Activated CD8-positive, alpha-beta memory T cell treated with anti-CD3 and anti-CD28 coated beads, Interleukin-2, amount 50 U/mL, for 48 hours (primary cell): ENCODE results near the gene HMCN1.
"Not testable (repeated sequence)": the region's sequence is repeated elsewhere in the genome, so short reads cannot be mapped to it uniquely, and the experiment has no call there.

Experiments used
- DNase-seq: peaks from one replicate; pipeline ENCODE4 v3.0.0-alpha.2; 2020

Gene HMCN1

GRCh38 chr1:186104459-186104858 lies 370.3 kb downstream of the HMCN1 start:
- DNase-seq, result no peak

DNA sequence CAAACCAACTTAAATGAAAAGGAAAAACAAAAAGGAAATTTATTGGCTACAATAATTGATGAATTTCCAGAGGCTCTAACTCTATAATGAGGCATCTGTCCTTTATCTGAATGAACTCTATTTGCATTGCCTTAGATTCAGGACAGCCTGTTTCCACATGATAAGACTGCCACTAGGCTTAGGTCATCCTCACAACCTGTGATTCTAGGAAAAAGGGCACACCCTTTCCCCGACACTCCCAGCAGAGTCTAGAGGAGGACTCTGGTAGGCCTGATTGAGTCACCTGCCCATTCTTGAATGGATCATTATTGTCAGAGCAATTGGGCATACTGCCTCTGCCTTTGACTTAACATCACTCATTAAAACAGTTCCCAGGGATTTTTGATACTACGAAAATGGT lies 378.1 kb downstream of the HMCN1 start:
- DNase-seq, result no peak

GRCh38 chr1:186113461-186113860 lies 379.3 kb downstream of the HMCN1 start:
- DNase-seq, result no peak

DNA sequence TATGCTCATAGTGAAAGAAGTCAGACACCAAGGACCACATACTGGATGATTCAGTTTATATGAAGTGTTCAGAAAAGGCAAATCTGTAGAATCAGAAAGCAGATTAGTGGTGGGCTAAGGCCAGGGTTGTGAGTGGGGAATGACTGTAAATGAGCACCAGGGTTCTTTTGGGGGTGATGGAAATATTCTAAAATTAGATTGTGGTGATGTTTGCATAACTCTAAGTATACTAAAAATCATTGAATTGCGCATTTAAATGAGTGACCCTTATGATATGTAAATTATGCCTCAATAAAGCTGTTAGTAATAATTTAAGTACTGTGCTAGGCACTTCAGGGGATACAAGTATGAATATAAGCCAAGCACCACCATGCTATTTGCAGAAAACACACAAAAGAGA lies 384.5 kb downstream of the HMCN1 start:
- DNase-seq, result no peak

DNA sequence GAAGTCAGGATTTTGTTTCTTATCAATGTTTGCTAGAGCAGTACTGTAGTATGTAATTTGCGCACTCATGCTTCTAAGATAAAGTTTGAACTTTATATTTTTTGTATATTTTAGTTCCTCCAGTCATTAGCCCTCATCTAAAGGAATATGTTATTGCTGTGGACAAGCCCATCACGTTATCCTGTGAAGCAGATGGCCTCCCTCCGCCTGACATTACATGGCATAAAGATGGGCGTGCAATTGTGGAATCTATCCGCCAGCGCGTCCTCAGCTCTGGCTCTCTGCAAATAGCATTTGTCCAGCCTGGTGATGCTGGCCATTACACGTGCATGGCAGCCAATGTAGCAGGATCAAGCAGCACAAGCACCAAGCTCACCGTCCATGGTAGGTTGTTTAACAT lies 388.6 kb downstream of the HMCN1 start:
- no peak for DNase-seq

GRCh38 chr1:186125035-186125434 lies 390.8 kb downstream of the HMCN1 start:
- DNase-seq, result no peak

DNA sequence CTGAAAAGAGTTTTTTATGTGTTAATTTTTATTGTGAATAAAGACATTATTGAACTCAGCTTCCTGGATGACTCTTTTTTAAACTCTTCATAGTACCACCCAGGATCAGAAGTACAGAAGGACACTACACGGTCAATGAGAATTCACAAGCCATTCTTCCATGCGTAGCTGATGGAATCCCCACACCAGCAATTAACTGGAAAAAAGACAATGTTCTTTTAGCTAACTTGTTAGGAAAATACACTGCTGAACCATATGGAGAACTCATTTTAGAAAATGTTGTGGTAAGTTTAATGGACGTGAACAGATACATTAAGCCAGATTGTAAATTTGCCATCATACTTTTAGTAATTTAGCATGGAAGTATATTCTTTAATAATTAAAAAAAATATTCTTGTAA lies 391.3 kb downstream of the HMCN1 start:
- DNase-seq, result no peak

GRCh38 chr1:186129758-186130157 lies 395.6 kb downstream of the HMCN1 start:
- DNase-seq, result no peak

DNA sequence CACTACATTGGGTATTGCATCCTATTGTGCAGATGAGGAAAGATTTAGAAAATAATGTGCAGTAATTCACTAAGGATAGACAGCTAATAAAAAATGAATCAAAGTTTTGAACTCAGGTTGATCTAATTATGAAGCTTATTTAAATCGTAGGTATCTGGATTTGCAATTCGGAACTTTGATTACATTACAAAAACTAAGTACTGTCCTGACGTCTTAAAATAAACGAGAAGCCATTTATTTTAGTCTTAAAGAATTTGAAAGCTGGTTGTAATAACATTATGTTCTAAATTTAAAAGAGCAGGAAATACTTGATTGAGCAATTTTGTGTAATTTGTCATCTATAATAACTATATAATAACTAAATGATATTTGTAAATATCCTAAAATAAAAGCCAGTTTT lies 404.9 kb downstream of the HMCN1 start:
- DNase-seq, result no peak

DNA sequence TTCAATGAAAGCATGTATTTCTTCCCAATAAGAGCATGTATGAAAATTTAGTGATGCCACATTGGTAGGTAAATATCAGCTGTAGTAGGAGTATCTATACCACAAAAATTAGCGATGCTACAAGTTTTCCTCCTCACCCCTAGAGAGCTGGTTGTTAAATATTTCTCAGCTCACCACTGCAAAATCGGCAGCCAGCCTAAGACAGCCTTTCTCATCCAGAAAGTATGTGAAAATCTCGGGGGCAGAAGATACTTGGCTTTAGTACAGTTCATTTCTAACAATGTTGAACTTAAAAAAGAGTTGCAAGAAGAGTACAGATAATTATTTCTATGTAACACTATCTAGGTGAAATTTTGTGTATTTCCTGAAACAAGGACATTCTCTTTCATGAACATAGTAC lies 405.5 kb downstream of the HMCN1 start:
- DNase-seq, result no peak

DNA sequence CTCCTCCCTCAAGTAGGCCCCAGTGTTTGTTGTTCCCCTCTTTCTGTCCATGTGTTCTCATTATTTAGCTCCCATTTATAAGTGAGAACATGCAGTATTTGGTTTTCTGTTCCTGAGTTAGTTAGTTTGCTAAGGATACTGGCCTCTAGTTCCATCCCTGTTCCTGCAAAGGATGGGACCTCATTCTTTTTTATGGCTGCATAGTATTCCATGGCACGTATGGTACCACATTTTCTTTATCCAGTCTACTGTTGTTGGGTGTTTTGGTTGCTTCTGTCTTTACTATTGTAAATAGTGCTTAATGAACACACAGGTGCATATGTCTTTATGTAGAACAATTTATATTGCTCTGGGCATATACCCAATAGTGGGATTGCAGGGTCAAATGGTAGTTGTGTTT lies 408.0 kb downstream of the HMCN1 start:
- no peak for DNase-seq

DNA sequence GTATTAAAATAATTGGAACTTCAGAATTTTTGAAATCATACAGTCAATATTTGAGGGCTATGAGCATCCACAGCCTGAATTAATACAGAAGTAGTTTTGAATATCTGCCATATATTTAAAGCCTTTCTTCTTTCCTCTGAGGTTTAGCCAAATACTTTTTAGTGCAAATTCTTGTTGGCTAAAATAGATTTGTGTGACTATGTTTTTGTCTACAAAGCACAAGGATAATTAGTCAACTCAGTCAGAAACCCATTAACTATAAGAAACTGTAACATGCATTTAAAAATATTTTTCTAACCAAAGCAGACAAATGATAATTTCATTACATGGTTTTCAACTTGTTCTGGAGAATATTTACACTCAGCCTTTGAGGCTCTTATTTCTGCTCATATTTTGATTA lies 408.7 kb downstream of the HMCN1 start:
- no peak for DNase-seq

GRCh38 chr1:186143481-186143880 lies 409.3 kb downstream of the HMCN1 start:
- DNase-seq, result no peak

- no peak for DNase-seq
Measured at GRCh38 chr1:186144505-186144904, 410.3 kb downstream of the HMCN1 start.

DNA sequence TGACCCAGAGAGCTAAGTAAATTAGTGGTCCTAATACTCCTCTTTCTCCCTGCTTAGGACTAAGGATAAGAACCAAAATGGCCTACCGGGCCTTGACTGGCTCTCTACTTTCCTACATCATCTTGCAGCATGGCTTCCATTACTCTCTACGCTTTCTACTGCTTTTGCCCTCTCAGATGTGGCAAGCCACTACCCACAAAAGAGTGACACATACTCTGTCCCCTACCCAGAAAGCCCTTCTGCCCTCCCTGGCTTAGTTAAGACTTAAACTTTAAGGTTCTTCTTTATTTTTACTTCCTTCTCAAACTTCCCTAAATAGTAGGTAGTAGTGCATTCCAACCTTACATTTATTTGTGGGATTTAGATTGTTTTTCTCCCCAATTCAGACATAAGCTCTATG lies 412.8 kb downstream of the HMCN1 start:
- DNase-seq, result no peak

DNA sequence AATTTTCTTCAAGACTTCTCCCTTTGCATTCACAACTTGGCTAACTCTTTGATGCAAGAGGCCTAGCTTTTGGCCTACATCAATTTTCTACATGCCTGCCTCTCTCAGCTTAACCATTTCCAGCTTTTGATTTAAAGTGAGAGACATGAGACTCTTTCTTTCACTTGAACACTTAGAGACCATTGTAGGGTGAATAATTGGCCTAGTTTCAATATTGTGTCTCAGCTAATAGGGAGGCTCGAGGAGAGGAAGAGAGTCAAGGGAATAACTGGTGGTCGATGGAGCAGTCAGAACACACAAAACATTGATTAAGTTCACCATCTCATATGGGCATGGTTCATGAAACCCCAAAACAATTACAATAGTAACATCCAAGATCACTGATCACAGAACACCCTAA lies 415.4 kb downstream of the HMCN1 start:
- DNase-seq, result no peak

DNA sequence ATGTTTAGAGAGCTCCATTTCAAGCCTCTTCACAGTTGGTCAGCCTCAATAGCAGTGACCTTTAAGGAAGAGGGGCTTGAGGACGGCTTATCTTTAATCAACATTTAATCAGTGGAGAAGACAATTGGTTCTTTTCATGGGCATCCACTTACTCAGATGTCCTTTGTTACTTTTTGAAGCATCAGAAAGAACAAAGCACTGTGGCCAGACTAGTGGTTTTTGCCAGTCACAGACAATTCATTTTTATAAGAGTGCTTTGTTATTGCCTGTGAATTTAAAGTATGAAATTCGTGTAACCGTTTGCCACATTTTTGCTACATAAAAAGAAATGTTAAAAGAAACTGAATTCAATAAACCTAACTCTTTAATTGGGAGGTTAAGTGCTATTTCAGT lies 418.0 kb downstream of the HMCN1 start:
- DNase-seq, result no peak

GRCh38 chr1:186152620-186153239 lies 418.5 kb downstream of the HMCN1 start:
- DNase-seq, result no peak

- DNase-seq, result no peak
Measured at GRCh38 chr1:186154651-186155050, 420.5 kb downstream of the HMCN1 start.

- no peak for DNase-seq
Measured at GRCh38 chr1:186155594-186155993, 421.4 kb downstream of the HMCN1 start.

- not testable (repeated sequence) for DNase-seq
Measured at GRCh38 chr1:186162895-186163294, 428.7 kb downstream of the HMCN1 start.

GRCh38 chr1:186164773-186165172 lies 430.6 kb downstream of the HMCN1 start:
- DNase-seq, result no peak

- DNase-seq, result no peak
Measured at GRCh38 chr1:186165303-186165702, 431.1 kb downstream of the HMCN1 start.

DNA sequence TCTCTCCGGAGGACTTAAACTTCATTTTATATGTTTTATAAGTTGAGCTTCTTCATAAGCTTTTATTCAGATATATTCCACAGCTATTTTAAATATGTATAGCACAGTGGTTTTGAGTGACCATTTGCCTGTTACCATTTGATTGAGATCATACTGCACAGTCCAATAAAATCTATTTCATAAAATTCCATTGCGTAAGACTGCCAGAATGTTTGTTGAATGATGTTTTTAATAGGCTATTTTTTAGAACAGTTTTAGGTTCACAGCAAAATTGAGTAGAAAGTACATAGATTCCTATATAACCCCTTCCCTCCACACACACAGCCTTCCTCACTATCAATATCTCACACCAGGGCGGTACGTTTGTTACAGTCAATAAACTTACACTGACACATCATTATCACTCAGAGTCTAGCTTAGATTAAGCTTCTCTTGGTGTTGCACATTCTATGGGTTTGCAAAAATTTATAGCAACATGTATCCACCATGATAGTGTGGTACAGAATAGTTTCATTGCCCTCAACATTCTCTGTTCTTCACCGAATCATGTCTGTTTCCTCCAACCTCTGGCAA lies 433.0 kb downstream of the HMCN1 start:
- DNase-seq, result no peak

- no peak for DNase-seq
Measured at GRCh38 chr1:186175588-186175987, 441.4 kb downstream of the HMCN1 start.
